GM21723 (cell line): ENCODE results near the gene RAB34.
"Not testable (repeated sequence)": the region's sequence is repeated elsewhere in the genome, so short reads cannot be mapped to it uniquely, and the experiment has no call there.

ENCODE experiments used
- ATAC-seq: cut with Tn5 transposase; IDR thresholded peaks from one replicate; pipeline ENCODE4 v1.9.1; 2021; ENCODE audit warnings: mild to moderate bottlenecking, moderate library complexity; ENCODE audit not compliant: unreplicated experiment

Gene RAB34

GRCh38 chr17:28728364-28729200 is 10.9 kb upstream of the RAB34 start, which contains the start of gene NEK8:
TSS of gene NEK8 (plus strand) at chr17:28728788. CDS start at chr17:28728814, 26 bp downstream.
- peak; percentile 37 for ATAC-seq

DNA sequence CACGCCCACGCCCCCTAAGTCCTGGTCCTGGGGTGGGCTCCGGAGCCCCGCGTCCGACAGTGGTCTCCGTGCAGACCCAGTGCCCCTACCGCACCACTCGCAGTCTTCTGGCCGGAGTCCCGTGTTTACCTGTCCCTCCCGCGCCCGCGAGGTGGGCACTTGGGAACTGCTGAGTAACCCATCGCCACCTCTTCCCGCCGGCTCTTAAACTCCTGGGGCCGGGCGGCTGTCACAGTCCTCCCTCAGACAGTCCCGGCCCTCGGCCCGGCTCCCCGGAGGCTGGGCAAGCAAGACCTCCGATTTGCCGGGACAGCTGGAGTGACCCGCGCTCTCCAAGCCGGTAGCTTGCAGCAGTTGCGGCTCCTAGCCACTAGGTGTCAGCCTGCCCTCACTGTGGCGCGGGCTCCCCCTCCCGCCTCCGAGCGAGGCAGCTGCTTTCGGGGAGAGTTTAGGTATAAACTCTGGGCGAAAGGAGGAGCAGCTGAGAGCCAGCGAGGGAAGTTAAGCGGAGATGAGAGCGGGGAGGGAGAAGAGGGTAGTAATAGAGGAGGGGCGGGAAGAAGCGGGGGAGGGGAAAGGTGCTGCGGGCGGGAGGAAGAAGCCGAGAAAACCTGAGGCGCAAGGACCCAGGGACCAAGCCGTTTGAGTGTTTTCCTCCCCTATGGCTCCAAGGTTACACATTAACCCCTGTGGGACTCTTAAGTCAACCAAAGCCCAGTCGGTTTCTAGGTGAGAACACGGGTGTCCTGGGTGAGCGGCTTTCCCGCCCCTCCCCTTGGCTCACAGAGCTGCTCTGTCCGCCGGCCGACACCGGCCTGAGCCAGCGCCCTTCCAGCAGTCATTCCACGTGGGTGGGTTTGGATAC is 9.2 kb upstream of the RAB34 start:
- ATAC-seq, result peak; percentile 29

GRCh38 chr17:28726226-28726626 is 8.6 kb upstream of the RAB34 start, which contains the start of gene TLCD1:
TSS of gene TLCD1 (minus strand) at chr17:28726233. CDS start at chr17:28726097, 136 bp downstream.
- ATAC-seq, result no peak

DNA sequence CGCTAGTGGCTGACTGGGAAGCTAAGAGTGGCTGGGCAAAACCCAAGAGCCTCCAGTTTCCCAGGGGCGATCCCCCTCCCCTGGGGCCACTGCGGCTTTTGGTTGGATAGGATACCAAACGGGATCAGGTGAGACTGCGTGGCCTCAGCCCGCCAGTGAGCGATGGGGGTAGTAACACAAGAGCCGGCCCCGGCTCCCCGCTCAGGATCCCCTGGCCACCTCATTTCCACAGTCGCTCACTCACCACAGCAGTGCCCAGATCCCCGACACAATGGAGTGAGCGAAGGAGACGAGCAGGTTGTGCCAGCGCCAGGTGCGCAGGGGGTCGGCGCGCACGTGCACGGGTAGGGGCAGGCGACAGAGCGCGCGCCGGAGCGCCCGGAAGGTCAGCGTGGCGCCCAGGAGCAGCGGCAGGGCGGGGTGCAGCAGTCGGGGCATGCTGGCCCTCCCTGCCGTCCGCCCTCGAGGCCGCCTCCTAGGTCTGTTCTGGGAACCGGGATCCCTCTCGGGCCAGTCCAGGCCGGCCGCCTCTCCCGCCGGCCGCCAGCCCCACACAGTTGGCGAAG is 8.1 kb upstream of the RAB34 start:
- ATAC-seq, result no peak

DNA sequence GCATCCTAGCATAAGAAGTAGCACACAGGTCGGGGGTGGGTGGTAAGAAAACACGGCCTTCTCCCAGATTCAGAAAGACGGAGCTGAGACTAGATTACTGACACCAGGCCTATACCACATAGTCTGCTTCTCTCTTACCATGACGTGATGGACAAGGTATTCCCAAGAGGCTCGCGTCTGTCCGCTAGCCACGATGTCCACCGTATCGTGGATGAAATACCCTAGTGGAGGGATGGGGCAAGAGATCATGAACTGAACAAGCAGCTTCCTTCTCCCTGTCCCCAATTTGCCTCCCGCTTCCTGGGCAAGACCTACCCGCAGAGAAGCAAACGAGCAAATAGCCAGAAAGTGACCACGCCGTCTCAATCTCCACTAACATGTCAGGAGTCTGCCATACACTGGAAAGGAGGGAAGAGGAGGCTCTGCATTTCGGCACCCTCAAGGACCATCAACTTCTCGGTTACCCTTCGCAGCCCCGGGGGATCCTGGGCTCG is 7.5 kb upstream of the RAB34 start:
- no peak for ATAC-seq

DNA sequence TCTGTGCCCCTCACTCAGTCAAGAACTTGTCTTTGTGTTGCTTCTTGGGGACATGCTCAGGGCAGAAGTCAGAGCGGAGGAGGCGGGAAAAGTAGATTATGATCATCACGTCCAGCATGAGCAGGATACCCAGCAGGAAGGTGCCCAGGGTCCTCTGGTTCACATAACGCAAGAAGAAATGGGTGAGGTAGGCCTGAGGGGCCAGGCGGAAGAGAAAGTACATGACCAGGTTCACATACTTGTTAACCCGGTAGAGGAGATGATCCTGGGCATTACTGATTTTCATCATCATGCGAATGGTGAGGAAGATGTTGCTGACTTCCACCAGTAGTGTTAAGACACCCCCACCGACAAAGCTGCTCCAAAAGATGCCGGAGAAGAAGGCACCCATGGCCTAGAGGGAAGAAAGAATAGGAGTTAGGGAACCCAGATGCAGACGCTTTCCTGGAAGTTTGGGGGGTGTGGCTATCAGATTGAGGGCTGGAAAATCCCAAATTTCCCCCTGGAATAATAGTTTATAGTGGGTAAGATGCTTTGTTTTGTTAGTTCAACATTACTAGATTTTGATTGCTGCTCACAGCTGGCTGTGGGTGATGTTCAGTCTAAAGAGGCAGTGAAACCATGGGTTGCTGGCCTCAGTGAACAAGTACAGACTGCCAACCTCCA is 7.0 kb upstream of the RAB34 start:
- no peak for ATAC-seq

- ATAC-seq, result not testable (repeated sequence)
These were observed 6.3 kb upstream of the RAB34 start for GRCh38 chr17:28723836-28724499.

DNA sequence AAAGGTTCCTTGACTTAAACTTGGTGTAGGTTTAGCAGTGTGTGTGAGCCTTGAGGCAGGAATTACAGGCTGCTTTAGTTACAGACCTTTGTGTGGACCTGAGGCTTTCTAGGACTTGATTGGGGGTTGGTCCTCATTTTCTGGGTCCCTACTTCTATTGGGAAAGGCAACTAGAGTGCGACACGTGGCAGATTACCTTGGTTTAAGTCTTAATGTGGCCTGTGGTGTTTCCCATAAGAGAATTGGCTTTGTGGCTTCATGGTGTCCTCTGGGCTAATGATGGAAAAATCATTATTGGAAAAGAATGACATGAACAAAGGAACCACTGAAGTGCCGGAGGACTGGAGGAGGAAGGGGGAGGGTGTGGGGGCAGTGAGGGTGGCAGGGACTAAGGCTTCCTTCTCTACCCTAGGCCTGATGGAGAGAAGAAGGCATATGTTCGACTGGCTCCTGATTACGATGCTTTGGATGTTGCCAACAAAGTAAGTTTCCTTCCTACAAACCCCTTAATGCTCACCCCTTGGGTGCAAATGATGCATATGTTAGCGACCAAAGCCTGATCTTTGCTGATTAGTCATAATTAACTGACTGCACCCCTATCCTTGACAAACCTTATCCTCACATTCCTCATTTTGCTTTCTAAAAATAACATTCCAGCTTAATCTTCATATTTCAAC is 5.6 kb upstream of the RAB34 start:
- no peak for ATAC-seq

DNA sequence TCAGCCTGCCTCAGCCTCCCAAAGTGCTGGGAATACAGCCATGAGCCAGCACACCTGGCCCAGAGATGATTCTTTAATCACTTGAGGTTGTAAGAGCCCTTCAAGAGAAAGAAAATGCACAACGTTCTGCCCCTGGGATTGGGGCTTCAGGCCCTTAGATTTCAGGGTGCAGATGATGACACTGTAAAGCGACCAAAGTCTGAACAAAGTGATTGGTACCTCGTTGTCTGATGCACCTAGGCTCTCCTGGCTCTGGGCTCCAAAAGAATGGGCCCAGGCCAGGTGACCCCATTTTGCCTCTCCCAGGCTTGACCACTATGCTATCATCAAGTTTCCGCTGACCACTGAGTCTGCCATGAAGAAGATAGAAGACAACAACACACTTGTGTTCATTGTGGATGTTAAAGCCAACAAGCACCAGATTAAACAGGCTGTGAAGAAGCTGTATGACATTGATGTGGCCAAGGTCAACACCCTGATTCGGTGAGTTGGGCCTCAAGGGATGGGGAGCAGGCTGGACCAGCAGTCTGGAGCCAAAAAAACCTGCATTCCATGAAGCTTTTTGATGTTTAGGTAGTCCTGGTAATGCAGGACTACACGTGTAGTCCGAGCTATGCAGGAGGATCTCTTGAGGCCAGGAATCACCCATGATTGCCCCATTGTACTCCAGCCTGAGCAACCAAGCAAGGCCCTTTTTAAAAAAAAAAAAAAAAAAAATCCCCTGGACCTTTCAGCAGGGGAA is 4.9 kb upstream of the RAB34 start:
- ATAC-seq, result no peak

GRCh38 chr17:28720997-28721329 is 3.3 kb upstream of the RAB34 start:
- not testable (repeated sequence) for ATAC-seq

DNA sequence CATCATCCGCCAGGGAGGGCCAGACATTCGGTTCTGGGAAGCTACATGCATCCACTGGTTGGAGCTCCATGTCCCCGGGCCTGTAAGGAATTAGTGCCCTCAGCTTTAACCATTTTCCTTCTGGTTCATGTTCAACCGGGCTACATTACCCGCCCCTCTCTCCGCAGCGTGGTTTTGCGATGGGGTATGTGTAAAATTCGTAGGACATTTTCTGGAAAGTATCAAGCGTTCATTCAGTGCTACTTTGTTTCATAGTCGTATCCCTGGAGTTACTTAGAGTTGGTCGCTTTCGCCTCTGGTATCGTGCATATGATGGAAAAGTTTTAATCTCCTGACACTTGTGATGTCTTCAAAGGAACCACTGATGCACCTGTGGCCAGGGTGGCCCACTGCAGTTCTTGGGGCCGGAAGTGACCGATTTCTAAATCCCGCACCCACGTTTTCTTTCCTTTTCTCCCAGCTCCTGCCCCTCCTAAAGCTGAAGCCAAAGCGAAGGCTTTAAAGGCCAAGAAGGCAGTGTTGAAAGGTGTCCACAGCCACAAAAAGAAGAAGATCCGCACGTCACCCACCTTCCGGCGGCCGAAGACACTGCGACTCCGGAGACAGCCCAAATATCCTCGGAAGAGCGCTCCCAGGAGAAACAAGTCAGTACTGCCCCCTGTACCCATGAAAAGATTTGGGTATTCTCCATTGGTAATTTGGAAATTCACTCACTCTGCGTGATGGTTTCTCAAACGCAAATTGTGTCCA is 2.8 kb upstream of the RAB34 start:
- ATAC-seq, result no peak

DNA sequence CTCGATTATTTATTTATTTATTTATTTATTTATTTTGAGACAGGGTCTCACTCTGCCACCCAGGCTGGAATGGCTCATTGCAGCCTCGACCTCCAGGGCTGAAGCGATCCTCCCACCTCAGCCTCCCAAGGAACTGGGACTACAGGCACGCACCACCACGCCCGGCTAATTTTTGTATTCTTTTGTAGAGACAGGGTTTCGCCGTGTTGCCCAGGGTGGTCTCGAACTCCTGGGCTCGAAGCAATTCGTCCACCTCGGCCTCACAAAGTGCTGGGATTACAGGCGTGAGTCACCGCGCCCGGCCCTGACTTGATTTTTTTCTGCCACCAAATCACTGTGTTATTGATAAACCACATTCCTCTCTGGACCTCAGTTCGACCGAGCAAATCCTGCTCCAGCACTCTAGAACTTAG is 1.4 kb upstream of the RAB34 start:
- no peak for ATAC-seq

- ATAC-seq, result no peak
These were observed 809 bp upstream of the RAB34 start for GRCh38 chr17:28718333-28719020.

GRCh38 chr17:28716740-28717577 is 709 bp downstream of the RAB34 start:
- no peak for ATAC-seq

DNA sequence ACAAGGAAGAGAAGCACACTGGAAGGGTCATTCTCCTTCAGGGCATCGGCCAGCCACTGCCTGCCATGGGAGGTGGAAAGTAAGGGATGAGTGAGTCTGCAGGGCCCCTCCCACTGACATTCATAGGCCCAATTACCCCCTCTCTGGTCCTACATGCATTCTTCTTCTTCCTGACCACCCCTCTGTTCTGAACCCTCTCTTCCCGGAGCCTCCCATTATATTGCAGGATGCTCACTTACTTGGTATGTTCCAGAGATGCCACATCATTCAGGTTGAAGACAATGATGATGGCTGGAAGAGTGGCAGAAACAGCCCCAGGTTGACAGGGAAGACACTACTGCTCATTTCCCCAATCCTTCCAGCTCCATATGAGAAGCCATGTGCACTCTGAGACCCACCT is 2.5 kb downstream of the RAB34 start:
- no peak for ATAC-seq

GRCh38 chr17:28714281-28714680 is 3.4 kb downstream of the RAB34 start:
- ATAC-seq, result no peak
